ENCODE data around the gene GAMT.

GAMT gene

DNA sequence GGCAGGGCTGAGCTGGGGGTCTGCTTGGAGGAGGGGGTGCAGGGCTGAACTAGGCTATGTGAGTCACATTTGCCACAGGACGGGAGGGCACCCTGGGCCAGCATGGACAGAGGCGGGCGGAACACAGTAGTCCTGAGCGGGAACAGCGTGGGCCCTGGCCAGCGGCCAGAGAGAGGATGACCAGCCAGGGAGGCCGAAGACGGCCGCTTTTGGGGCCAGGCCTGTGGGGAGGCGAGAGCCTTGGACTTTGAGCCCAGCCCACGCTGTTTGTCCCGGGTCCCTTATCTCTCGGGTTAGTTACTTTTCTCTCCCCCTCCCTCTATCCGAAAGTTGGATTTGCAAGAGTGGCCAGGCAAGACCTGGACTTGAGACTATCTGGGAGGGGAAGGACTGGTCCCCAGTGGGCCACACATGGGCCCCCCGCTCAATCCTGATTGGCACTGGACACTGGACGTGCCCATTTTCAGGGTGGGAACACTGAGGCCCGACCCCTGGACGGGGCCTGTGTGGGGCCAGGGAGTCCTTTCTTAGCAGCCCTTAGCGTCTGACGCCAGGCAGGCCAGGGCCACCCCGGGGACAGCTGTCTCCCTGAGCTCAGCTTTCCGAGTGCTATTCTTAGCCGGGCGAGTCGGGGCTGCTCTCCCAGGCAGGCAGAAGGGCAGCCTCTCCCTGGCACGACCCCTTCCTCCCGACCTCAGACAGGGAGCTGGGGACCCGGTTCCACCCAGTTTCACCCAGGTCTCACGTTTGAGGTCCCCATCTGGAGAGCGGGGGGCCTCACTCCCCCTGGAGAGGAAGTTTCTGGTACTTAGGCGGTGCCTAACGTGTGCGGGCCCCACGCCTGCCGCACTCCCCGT lies 833 bp downstream of the GAMT start:
- peak; percentile 57 for DNase-seq (ENCODE audit: low spot score)

- DNase-seq (ENCODE audit: low spot score) = no peak
Observed at GRCh38 chr19:1399745-1400144, 1.6 kb downstream of the GAMT start.

DNA sequence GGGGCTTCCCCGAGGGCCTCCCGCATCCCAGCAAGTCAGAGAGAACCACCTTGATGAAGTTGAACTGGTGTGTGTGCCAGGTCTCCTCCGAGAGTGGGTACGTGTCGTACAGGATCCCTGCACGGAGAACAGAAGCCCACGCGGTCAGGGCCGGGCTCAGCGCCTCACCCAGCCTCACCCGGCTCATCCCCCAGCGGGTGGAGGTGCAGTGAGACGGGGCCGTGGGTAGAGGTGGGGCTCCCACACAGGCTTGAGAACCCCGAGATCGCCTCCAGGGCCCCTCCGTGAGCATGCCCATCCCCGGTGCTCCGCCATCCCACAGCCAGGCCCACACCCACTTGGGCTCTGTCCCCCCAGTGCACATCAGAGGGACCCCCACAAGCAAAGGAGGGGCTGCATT lies 2.3 kb downstream of the GAMT start:
- DNase-seq (ENCODE audit: low spot score) = no peak

GRCh38 chr19:1397838-1398237 lies 3.5 kb downstream of the GAMT start:
- DNase-seq (ENCODE audit: low spot score) = no peak

GRCh38 chr19:1396768-1397679 lies 4.3 kb downstream of the GAMT start:
- DNase-seq (ENCODE audit: low spot score) = no peak

DNA sequence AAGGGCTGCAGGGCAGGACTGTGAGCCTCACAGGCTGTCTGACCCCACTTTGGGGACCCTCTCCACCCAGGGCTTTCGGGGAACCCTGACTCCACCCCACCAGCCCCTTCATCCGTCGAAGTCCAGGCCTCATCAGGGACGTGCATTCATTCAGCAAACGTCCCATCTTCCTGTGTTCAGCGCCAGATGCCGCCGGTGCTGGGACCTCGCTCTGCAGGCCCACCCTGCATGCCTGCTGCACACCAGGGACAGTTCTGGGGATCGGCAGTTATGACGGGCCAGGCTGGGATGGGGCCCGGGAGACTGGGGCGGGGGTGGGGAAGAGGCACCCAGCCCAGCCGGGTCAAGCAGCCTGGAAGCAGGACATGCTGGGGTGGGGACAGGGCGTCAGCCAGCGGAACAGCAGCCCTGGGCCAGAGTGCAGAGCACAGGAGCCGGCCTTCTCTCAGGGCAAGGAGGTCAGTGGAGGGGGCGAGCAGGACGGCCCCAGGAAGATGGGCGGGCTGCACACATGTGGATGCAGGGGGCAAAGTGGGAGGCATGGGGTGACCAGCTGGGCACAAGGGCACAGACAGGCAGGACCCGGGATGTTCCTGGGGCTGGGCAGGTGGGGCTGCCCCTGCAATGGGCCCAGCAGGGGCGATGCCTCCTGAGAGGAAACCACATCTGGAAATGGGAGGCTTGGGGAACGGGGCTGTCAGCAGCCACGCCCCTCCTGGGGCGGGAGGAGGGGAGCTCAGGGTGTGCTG lies 5.1 kb downstream of the GAMT start:
- no peak for DNase-seq (ENCODE audit: low spot score)

DNA sequence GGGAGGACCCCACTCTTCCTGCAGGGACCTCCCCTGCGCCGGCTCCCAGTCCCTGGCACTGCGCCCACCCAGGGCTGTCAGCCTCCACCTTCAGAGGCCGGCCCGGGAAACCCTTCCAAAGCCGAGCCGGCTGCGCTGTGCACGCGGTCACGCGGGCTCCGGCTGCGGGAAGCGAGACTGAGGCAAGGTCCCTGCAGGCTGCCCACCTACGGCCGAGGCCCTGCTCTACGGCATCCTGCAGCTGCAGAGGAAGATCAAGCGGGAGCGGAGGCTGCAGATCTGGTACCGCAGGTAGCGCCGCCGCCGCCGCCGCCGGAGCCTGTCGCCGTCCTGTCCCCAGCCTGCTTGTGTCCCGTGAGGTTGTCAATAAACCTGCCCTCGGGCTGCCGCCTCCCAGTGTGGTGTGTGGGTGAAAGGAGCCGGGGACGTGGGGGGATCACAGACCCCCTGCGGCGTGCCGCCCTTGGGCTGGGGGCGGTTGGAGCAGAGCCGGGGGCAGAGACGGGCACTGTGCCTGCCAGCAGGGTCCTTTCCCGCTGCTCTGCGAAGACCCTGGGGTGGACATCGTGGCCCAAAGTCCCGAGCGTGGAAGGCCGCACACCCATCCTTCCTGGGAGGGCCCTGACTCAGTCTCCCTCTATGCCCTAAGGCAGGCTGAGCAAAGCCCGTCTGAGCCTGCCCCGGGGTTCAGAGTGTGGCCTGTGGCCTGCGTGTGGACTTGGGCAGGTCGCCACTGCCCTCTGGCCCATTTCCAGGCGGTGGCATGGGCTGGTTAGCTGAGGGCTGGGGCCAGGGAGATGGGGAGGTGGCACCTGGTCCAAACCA lies 5.9 kb downstream of the GAMT start:
- no peak for DNase-seq (ENCODE audit: low spot score)

DNA sequence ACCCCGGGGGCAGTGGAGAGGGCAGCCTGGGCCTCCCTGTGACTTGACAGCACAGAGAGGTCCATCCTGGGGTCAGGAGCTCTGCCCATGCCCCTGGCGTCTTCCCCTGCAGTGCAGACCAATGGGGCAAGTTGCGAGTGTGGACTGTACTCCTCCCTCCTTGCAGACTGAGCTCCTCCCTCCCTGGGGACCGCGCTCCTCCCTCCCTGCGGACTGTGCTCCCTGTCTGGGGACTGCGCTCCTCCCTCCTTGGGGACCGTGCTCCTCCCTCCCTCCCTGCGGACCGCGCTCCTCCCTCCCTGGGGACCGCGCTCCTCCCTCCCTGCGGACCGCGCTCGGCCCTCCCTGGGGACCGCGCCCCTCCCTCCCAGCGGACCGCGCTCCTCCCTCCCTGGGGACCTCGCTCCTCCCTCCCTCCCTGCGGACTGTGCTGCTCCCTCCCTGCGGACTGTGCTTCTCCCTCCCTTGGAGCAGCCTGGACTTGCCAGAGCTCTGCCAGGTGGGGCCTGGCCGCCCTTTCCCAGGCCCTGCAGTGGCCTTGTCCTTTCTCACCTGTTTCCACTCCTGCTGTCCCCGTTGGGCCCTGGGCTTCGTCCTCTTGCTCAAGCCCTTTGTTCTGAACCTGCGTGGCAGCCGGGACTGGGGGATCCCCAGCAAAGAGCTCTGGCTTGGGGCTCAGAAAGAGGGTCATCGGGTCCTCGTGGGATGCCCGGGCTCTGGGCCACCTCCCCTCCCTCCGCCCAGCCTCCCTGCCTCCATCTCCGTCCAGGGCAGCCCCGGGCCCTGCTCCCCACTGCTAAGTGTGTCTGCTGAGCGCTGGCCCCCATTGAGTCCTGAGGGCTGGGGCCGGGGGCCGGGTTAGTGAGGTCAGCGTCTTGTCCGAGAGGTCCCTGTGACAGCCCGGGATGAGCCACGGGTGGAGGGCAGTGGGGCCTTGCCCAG lies 6.8 kb downstream of the GAMT start:
- no peak for DNase-seq (ENCODE audit: low spot score)

- no peak for DNase-seq (ENCODE audit: low spot score)
Observed at GRCh38 chr19:1393841-1394240, 7.5 kb downstream of the GAMT start.

DNA sequence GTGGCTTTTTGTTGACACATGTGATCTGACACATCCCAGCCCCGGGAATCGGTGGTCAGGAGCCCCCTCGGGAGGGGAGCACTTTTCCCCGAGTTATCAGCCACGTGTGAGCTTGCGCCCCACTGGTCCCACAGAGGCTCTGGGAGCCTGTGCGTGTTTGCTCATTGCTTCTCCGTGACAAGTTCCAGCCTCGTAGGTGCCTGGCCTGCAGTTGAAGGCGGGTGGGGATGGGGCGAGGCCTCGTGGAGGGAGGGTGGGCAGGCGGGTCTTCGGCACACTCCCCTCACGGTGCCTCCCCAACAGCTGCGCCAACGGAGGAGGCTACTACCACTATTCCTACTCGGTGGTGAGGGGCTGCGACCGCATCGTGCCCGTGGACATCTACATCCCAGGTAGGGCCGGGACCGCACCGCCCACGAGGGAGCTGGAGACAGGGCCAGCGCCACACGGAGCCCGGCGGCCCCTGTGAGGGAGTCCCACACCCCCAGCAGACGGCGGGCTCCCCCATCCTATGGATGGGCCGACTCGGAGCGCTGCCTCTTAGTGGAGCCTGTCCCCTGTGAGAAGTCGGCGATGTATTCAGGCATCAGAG lies 8.3 kb downstream of the GAMT start:
- DNase-seq (ENCODE audit: low spot score) = no peak

GRCh38 chr19:1392407-1392806 lies 8.9 kb downstream of the GAMT start:
- no peak for DNase-seq (ENCODE audit: low spot score)

- no peak for DNase-seq (ENCODE audit: low spot score)
Observed at GRCh38 chr19:1390890-1391423, 10.4 kb downstream of the GAMT start.

DNA sequence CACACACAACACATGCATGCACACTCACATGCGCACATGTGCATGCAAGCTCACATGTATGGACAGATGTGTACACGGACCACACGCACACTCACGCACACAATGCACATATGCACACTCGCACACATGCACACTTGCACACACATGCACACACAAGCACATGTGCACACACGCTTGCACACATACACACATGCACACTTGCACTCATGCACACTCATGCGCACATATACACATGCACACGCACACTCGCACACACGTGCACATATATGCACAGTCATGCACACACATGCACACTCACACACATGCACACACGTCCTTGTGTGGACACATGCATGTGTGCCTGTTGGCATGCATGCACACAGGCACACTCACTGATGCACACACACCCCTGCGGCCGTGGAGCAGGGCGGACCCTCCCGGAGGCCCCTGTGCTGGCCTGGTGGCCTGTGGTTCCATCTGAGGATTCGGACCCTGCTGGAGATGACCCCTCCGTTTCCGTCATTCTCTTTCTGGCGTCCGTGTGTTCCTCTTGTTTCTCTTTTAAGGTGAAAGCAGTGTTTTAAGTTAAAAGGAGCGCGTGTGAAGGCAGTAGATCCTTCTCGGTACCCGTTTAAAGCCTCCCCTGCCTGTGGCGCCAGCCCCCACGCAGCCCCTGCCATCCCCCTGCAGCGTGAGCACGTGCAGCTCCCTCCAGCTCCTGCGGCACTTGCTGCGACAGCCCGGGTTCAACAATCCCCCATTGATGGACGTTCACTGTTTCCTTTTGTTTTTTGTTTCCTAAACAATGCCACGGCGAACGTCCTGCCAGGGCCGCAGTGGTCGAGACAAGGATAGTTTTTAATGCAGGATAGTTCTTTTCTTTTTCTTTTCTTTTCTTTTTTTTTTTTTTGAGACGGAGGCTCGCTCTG lies 12.1 kb downstream of the GAMT start:
- DNase-seq (ENCODE audit: low spot score) = no peak

DNA sequence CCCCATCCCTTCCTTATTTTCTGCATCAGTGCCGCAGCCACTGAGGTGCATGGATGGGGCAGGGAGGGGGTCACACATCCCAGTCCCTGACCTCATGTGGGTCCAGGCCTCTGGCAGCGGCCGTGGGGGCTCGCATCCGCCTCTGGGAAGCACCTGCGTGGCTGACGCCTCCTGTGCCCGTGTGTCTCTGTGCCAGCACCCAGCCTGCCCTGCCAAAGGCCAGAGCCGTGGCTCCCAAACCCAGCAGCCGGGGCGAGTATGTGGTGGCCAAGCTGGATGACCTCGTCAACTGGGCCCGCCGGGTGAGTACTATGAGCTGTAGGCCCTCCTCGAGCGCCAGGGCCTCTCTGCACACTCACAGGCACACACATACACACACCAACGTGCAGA lies 12.7 kb downstream of the GAMT start:
- no peak for DNase-seq (ENCODE audit: low spot score)

DNA sequence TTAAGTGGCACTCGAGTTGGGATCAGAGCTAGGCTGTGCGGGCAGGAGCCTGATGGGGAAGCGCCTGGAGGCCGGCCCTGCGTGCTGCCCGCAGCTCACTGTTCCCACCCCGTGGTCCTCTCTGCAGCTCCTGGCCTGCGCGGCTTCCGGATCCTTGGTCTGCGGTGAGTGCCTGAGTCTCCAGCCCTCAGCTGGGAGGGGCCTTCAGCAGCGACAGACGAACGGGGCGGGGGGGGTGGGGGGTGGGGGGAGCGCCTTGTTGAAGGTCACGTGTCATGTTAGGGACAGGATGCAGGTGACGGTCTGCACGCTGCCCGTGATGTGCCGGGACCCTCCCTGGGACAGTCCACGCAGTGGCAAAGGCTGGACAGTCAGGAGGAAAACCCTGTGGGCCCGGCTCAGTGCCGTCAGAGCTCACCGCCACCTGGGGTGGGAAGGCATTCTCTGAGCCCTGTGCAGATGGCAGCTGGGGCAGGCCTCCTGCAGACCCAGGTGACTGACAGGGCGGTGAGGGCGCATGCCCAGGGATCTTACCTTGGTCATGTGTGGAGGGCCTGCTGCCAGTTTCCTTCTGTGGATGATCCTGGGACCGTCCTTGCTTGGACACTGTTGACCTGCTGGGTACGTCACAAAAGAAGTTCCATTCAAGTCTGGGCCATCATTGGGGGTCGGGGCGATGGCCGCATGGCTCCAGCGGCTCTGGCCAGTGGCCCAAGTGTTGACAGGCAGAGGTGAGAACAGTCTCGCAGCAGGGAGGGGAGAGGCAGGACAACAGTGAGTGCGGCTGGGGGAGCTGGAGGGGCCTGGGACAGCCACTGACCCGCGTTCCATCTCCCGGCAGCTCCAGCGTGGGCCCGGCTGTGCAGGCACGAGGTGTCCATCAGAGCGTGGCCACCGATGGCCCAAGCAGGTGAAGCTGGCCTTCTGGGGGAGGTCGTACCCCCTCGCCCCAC lies 13.4 kb downstream of the GAMT start:
- DNase-seq (ENCODE audit: low spot score) = no peak

DNA sequence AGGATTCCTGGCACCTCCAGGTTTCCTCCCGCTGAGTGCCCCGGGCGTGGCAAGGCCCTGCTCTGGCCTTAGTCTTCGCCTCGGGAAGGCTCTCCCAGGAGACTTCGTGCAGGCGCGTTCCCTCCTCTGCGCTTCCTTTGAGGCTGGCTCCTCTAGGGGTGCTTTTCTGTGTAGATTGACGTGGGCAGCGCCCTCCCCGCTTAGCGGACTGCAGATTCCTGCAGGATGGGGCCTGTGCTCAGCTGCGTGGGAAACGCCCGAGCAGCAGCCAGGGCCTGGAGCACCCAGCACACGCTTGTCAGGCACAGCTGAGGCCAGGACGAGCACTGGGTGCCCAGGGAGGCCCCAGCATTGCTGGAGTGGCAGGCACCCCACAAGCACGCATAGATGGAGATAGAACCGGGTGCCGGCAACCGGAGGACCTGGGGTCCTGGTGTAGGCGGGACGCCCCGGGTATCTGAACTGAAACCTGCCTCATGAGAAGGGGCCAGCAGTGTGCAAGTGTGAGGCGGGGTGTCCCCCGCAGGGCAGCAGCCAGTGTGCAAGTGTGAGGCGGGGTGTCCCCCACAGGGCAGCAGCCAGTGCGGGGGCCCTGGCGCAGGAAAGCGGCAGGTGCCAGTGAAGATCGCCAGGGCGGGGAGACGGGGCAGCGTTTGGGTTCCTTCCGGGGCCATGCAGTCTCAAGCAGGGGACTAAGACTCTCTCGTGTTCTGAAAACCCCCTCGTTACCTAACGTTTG lies 14.2 kb downstream of the GAMT start:
- no peak for DNase-seq (ENCODE audit: low spot score)

GRCh38 chr19:1385816-1386215 lies 15.5 kb downstream of the GAMT start:
- no peak for DNase-seq (ENCODE audit: low spot score)

Measured in AG20443 (cell line).